DOHH2 (cell line): ENCODE measurements around the gene PITX2.

Experiments
- CTCF ChIP-seq: fragments of 200-600 bp; sonication (generic); IDR thresholded peaks from one replicate; pipeline ENCODE4 v1.5.1; 2014; ENCODE audit warnings: antibody characterized with exemption, mild to moderate bottlenecking, low read depth, low read length; ENCODE audit not compliant: poor library complexity, severe bottlenecking
- EZH2phosphoT487 ChIP-seq: fragments of 200-600 bp; sonication (generic); IDR thresholded peaks from 2 replicates; pipeline ENCODE4 v1.6.1; 2017; ENCODE audit warnings: borderline replicate concordance, mild to moderate bottlenecking, antibody characterized with exemption, low read length, moderate library complexity, mixed read lengths

GRCh38 chr4:110636680-110637407 lies 14.0 kb upstream of the PITX2 start:
- TF ChIP-seq CTCF = no peak
- TF ChIP-seq EZH2phosphoT487 = no peak
